HTERT RPE-1 (cell line): Measurements from ENCODE around the gene BCAS3.

Experiments used
- in situ Hi-C: fragments of 300-500 bp; cut with MboI; formaldehyde crosslinking; loops from 4 replicates; pipeline ENCODE4 v1.14.3; 2020; ENCODE audit warnings: low sequenced_read_pairs

Gene BCAS3

GRCh38 chr17:61177351-61177750, 499.7 kb downstream of the BCAS3 start:
- in situ Hi-C loops = no loop called here

DNA sequence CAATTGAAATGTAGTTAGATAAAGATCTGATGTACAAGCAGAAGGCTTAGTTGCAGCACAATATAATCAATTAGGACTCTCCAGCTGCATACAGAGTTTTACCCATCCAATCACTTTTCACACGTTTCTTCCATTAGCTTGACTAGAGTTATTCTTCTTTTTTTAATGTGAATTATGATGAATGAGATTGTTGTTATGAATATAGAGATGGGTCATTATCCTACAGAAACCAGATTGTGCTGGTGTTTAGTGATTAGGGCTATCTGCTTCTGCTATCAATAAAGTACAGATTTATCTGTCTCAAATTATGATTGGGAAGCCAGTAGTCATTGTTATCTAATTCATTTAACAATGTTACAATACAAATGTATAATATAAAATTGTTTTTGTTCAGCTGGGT, 500.6 kb downstream of the BCAS3 start:
- in situ Hi-C loops = no loop called here

- in situ Hi-C loops = no loop called here
Measured at GRCh38 chr17:61179380-61179806, 501.7 kb downstream of the BCAS3 start.

- in situ Hi-C loops = no loop called here
Measured at GRCh38 chr17:61183793-61184192, 506.1 kb downstream of the BCAS3 start.

- in situ Hi-C loops = no loop called here
Measured at GRCh38 chr17:61185385-61185784, 507.7 kb downstream of the BCAS3 start.

DNA sequence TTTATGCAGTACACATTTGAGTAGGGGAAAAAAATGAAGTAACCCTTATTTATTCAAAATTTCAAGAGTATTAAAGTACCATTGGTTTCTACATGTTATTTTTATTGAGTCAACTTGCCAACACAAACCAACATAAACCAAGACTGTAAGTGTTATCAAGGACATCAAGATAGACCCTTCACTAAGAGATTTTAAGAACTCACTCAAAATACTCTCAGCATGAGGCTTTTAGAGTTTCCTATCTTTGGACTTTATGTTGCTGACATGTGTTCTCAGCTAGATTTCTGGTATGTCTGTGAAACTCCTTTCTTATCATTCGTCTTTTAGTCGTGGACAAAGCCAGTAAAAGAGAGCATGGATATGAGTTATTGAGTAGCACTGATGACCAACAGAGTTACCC, 509.4 kb downstream of the BCAS3 start:
- in situ Hi-C loops = no loop called here

DNA sequence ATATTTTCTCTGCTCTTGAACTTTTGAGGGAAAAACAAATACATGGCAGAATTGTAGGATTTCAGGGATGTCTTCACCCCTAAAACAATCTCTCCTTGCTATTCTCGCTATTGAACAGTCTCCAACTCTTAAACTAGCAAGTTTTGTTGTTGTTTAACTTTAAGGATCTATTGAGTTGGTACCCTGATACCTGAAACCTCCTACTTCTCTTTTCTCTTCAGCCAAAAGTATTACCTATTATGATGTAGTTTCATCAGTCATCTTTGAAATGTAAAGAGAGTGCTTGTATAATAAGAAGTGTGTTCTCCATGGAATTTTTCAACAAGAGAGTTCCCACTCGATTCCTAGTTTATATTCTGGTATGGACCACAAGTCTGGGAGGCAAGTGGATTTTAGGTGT, 510.4 kb downstream of the BCAS3 start:
- in situ Hi-C loops = no loop called here

- in situ Hi-C loops = no loop called here
Measured at GRCh38 chr17:61189968-61190367, 512.3 kb downstream of the BCAS3 start.

- in situ Hi-C loops = no loop called here
Measured at GRCh38 chr17:61196302-61196704, 518.7 kb downstream of the BCAS3 start.

- in situ Hi-C loops = no loop called here
Measured at GRCh38 chr17:61196799-61197198, 519.1 kb downstream of the BCAS3 start.

- in situ Hi-C loops = no loop called here
Measured at GRCh38 chr17:61199431-61200338, 522.0 kb downstream of the BCAS3 start.

GRCh38 chr17:61200339-61200715, 522.7 kb downstream of the BCAS3 start:
- in situ Hi-C loops = no loop called here

- in situ Hi-C loops = no loop called here
Measured at GRCh38 chr17:61201211-61201610, 523.6 kb downstream of the BCAS3 start.

DNA sequence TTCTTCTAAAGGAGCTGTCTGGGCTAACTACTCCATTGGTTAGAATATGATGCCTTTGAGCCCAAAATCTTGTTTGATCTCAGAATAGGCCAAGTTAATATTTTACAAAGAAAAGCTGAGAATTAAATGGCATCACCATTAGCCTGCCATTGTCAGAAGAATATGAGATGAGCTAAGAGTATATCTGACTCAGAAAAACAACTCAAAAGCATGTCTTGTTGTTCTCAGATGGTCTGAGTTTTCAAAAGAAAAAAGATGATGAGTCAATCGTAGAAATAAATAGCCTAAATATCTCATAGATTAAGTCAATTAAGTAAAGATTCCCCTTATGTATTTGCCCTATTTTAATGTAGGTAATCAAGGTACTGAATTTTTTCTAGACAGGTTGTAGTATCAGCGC, 524.9 kb downstream of the BCAS3 start:
- in situ Hi-C loops = no loop called here

DNA sequence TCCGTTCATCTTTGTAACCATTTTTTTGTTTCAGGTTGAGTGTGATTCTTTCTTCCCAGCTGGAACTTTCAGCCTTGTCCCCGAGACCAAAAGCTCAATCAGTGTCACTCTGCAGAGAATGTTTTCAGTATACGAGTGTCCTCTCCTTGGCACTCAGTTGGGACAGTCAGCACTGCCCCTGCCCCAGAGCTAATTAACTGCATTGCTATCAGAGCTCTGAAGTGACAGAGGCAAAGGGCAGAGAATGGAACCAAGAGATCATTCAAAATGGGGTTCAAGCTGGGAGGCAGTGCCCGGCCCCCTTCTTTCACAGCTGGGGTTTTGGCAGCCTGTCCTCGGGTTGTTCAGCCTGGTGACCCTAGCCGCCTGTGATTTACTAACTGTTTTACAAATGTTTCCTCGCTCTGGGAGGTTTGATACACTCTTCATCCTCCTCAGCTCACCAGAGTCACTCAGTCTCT, 526.0 kb downstream of the BCAS3 start:
- in situ Hi-C loops = no loop called here

DNA sequence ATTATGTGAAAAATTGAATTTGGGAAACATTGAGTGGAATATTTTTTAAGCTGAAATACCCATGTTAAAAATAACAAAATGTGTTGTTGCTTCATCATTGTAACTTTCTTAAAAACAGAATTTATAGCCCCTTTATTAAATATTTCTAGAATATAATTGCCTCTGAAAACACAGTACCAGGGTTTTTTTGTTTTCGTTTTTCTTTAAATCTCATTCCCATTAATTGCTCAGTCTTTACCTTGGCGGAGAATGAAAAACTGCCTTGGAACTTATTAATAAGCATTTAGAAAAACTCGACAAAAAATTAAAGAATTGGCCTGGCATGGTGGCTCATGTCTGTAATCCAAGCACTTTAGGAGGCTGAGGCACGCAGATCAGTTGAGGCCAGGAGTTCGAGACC, 526.8 kb downstream of the BCAS3 start:
- in situ Hi-C loops = no loop called here

- in situ Hi-C loops = no loop called here
Measured at GRCh38 chr17:61205401-61205800, 527.8 kb downstream of the BCAS3 start.

DNA sequence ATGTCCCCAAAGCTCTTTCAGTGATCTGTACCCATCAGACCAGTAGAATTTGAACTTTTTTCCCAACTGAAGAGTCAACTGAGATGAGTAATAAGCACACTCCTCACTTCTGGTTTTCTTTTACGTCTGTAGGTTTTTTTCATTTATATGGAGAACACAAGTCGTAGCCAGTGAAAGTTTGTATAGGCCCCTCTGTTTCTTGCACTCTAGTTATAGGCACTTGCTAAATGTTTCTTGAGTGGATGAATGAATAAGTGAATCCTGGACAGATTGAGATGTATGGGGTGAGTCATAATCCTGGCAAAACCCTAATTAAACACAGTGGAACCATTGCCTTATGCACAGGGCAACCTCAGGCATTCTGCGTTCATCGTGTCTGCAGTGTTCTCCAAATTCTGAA, 528.3 kb downstream of the BCAS3 start:
- in situ Hi-C loops = no loop called here

GRCh38 chr17:61206922-61207321, 529.3 kb downstream of the BCAS3 start:
- in situ Hi-C loops = no loop called here

- in situ Hi-C loops = no loop called here
Measured at GRCh38 chr17:61208301-61209105, 530.9 kb downstream of the BCAS3 start.

GRCh38 chr17:61209106-61209439, 531.4 kb downstream of the BCAS3 start:
- in situ Hi-C loops = no loop called here

- in situ Hi-C loops = no loop called here
Measured at GRCh38 chr17:61209525-61209924, 531.9 kb downstream of the BCAS3 start.
